Suprapubic skin (tissue), 4 donors: ENCODE results near the gene WFDC2. TPM values are rescaled to one million over a fixed set of nuclear protein-coding genes. Genes with fewer than 3 reads are reported as not detected.
A peak's percentile ranks its signal among the peaks of the same experiment; 100 is the strongest.

Source experiments
- DNase-seq, 2 donors: peaks; one replicate each; pipeline ENCODE4 v3.0.0-alpha.2; 2019; ENCODE audit warnings: low spot score in 2 of 2
- H3K27ac ChIP-seq: fragments of 200-600 bp; sonication (generic); one replicate; pipeline ENCODE4 v1.5.1; 2019
- H3K27me3 ChIP-seq: fragments of 200-600 bp; sonication (generic); one replicate; pipeline ENCODE4 v1.5.1; 2019
- H3K36me3 ChIP-seq: fragments of 200-600 bp; sonication (generic); one replicate; pipeline ENCODE4 v1.5.1; 2019
- H3K4me1 ChIP-seq: fragments of 200-600 bp; sonication (generic); one replicate; pipeline ENCODE4 v1.5.1; 2019
- H3K4me3 ChIP-seq: fragments of 200-600 bp; sonication (generic); one replicate; pipeline ENCODE4 v1.5.1; 2019; ENCODE audit warnings: mild to moderate bottlenecking
- H3K9me3 ChIP-seq: fragments of 200-600 bp; sonication (generic); one replicate; pipeline ENCODE4 v1.5.1; 2019
- EP300 ChIP-seq: sonication (generic); formaldehyde crosslinking; IDR thresholded peaks from one replicate; pipeline ENCODE4 v1.6.1; 2017; ENCODE audit warnings: antibody characterized with exemption
- POLR2A ChIP-seq, 2 donors: fragments of 450-650 bp; IDR thresholded peaks; one replicate each; pipeline ENCODE4 v1.6.1; 2017; ENCODE audit warnings: antibody characterized with exemption in 2 of 2, mild to moderate bottlenecking in 2 of 2, moderate library complexity in 2 of 2
- POLR2AphosphoS5 ChIP-seq, 3 donors: sonication (generic); formaldehyde crosslinking; IDR thresholded peaks; one replicate each; pipeline ENCODE4 v1.6.1; 2017; ENCODE audit warnings: antibody characterized with exemption in 3 of 3
- WGBS: methylation state at CpG from one replicate; pipeline ENCODE4 v1.1.5; 2018; 5-methylcytosine and 5-hydroxymethylcytosine counted together
- total RNA-seq, 4 donors: library from RNA; depleted of rRNA; stranded (reverse); fragments of >200 nt; gene quantifications; one replicate each; pipeline ENCODE4 v1.1.0, GENCODE V29; 2016
- TF ChIP-seq, protein P1 (sequence below), 2 donors: fragments of 200-600 bp in 1 of 2; fragments of 450-650 bp in 1 of 2; sonication (generic) in 1 of 2; IDR thresholded peaks; one replicate each; pipeline ENCODE4 v1.5.1; 2016 to 2019; ENCODE audit warnings: antibody characterized with exemption in 2 of 2, mild to moderate bottlenecking in 1 of 2, moderate library complexity in 1 of 2

The WFDC2 gene
- total RNA-seq, 4 donors from 2014 or later = 29.6 to 58.0 (median 34.1) TPM

DNA sequence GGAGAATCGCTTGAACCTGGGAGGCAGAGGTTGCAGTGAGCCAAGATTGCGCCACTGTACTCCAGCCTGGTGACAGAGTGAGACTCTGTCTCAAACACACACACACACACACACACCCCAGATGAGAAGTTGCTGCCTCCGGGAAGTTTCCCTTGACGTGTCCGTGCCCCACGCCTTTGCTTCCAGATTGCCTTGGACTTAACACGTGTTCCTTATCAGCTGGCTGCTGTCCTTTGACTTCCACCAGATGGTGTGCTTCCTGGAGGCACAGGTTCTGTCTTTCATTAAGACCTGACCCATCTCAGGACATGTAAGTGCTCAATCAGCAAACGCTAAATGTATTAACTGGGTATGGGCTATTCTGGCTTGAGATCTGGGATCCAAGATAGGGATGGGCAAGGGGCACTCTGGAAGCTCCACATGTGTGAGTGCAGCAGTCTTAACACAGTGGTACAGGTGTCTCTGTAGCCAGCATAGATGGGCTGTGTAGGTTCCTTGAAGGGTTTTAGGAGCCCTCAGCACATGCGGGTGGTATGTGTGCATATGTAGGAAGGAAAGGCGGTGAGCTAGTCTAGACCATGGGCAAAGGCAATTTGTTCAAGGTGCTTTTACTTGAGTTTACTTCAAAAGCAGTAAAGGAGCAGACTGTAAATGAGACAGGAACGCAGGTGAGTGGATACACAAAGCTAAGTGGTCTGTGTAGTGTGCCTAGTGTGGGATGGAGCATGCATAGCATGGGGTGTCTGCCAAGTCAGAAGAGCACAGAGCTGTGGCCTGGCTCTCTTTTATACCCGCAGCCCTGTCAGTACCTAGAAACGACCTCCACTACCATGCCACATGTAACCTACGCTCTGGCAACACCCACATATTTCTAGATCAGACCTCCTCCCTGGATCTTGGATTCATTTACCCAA, 42.1 kb upstream of the WFDC2 start:
- TF ChIP-seq, protein P1, sequence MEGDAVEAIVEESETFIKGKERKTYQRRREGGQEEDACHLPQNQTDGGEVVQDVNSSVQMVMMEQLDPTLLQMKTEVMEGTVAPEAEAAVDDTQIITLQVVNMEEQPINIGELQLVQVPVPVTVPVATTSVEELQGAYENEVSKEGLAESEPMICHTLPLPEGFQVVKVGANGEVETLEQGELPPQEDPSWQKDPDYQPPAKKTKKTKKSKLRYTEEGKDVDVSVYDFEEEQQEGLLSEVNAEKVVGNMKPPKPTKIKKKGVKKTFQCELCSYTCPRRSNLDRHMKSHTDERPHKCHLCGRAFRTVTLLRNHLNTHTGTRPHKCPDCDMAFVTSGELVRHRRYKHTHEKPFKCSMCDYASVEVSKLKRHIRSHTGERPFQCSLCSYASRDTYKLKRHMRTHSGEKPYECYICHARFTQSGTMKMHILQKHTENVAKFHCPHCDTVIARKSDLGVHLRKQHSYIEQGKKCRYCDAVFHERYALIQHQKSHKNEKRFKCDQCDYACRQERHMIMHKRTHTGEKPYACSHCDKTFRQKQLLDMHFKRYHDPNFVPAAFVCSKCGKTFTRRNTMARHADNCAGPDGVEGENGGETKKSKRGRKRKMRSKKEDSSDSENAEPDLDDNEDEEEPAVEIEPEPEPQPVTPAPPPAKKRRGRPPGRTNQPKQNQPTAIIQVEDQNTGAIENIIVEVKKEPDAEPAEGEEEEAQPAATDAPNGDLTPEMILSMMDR (IDR thresholded peaks at IDR 0.05) = no peak
- WGBS = 75% methylated on average over 13 of the region's 14 CpGs

DNA sequence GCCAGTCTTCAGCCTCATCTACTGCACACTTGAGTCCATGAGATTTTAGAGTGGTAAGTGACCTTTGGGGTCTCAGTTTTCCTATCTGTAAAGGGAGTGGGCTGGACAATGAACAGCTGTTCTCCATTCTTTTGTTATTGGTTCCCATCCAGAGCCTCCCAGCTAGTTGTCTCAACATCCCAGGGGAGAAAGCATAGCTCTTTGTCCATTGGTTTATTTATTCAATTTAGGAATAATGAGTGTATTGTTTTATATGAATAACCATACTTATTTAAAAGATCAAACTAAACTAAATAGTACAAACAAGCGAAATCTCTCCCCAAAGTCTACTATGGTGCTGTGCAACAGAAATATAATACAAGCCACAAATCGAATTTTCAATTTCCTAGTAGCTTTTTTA, 39.9 kb upstream of the WFDC2 start:
- DNase-seq = no peak
- Histone ChIP-seq H3K4me3 (no peak overlapping the region), H3K27ac (no peak overlapping the region), H3K4me1 (peaks cover 6% of the 10 kb centered on the region), H3K36me3 (peaks cover 16% of the 10 kb centered on the region), H3K27me3 (no peaks in the 10 kb centered on the region), H3K9me3 (no peaks in the 10 kb centered on the region)
- WGBS = 64% methylated on average over 2 of the region's 2 CpGs
- TF ChIP-seq EP300 (no peak), POLR2A (IDR thresholded peaks at IDR 0.05) (no peak), POLR2AphosphoS5 (IDR thresholded peaks at IDR 0.05) (no peak)
- TF ChIP-seq, protein P1 (IDR thresholded peaks at IDR 0.05) = no peak

More for the DNA sequence above, 42.1 kb upstream of the WFDC2 start:
- Histone ChIP-seq H3K9me3 (no peaks in the 10 kb centered on the region), H3K4me1 (peaks cover 6% of the 10 kb centered on the region), H3K27ac (no peak overlapping the region), H3K36me3 (peaks cover 32% of the 10 kb centered on the region), H3K27me3 (no peaks in the 10 kb centered on the region), H3K4me3 (no peak overlapping the region)
- DNase-seq = peak in 1 of 2 donors; percentile 49

DNA sequence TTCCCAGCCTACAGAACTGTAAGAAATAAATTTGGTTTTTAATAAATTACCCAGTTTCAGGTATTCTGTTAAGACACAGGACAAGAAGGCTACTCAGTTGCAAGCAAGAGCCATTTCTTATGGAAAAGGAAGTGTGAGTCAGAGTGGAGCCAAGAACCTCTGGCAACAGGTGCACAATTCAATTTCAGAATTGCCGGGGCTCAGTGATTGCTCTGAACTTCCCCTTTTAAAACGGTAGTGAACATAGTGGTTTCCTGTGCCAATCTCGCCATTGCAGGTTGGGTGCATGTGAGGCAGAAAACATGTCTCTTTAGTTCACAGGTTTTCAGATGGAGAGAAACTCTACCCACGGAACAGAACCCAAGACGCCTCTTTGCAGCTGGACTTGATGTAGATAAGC, 37.3 kb upstream of the WFDC2 start:
- no peak overlapping the region for H3K27ac ChIP-seq
- no peaks in the 10 kb centered on the region for H3K36me3 ChIP-seq
- WGBS = 72% methylated on average over 5 of the region's 5 CpGs
- no peak overlapping the region for H3K4me3 ChIP-seq
- H3K4me1 ChIP-seq = peaks cover 7% of the 10 kb centered on the region
- no peaks in the 10 kb centered on the region for H3K9me3 ChIP-seq
- no peaks in the 10 kb centered on the region for H3K27me3 ChIP-seq
- TF ChIP-seq EP300 = no peak
- TF ChIP-seq, protein P1 (IDR thresholded peaks at IDR 0.05) = no peak
- TF ChIP-seq POLR2AphosphoS5 (IDR thresholded peaks at IDR 0.05) = no peak
- TF ChIP-seq POLR2A (IDR thresholded peaks at IDR 0.05) = no peak
- DNase-seq = no peak

DNA sequence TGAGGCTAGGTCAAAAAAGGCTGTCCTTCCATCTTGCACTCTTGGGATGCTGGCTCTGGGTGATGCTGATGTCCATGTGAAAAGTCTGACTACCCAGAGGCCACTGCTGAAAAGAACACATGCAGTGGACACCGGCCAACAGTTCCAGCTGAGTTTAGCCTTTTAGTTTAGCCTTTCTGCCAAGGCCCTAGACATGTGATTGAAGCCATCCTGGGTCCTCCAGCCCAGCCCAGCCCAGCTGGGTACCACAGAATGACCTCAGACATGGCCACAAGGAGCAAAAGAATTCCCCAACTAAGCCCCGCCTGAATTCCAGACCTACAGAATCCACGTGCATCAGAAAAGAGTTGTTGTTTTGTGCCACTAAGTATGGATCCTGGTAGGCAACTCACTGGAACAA, 36.2 kb upstream of the WFDC2 start:
- Histone ChIP-seq H3K4me3 (no peak overlapping the region), H3K4me1 (peaks cover 7% of the 10 kb centered on the region), H3K27me3 (no peaks in the 10 kb centered on the region), H3K9me3 (no peaks in the 10 kb centered on the region), H3K36me3 (no peaks in the 10 kb centered on the region), H3K27ac (no peak overlapping the region)
- 46% methylated on average over 3 of the region's 3 CpGs for WGBS
- no peak for DNase-seq
- TF ChIP-seq POLR2AphosphoS5 (IDR thresholded peaks at IDR 0.05) = no peak
- no peak for TF ChIP-seq EP300
- TF ChIP-seq, protein P1 (IDR thresholded peaks at IDR 0.05) = no peak
- TF ChIP-seq POLR2A (IDR thresholded peaks at IDR 0.05) = no peak

DNA sequence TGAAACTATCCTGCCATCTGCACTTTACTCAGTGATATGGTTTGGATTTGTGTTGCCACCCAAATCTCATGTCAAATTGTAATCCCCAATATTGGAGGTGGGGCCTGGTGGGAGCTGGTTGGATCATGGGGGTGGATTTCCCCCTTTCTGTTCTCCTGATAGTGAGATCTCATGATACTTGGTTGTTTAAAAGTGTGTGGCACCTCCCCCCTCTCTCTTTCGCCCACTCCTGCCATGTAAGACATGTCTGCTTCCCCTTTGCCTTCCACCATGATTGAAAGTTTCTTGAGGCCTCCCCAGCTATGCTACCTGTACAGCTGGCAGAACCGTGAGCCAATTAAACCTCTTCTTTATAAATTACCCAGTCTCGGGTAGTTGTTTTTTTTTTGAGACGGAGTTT, 35.6 kb upstream of the WFDC2 start:
- H3K4me3 ChIP-seq = no peak overlapping the region
- no peaks in the 10 kb centered on the region for H3K27me3 ChIP-seq
- H3K27ac ChIP-seq = no peak overlapping the region
- H3K9me3 ChIP-seq = no peaks in the 10 kb centered on the region
- no peak for DNase-seq
- peaks cover 7% of the 10 kb centered on the region for H3K4me1 ChIP-seq
- TF ChIP-seq POLR2AphosphoS5 (IDR thresholded peaks at IDR 0.05) (no peak), EP300 (no peak), POLR2A (IDR thresholded peaks at IDR 0.05) (no peak)
- TF ChIP-seq, protein P1 (IDR thresholded peaks at IDR 0.05) = no peak
- WGBS = 93% methylated on average over 4 of the region's 4 CpGs
- no peaks in the 10 kb centered on the region for H3K36me3 ChIP-seq
